ENCODE measurements around the gene PLAC1. TPM values are rescaled to one million over a fixed set of nuclear protein-coding genes. Genes with fewer than 3 reads are reported as not detected.

The PLAC1 gene
- total RNA-seq = not detected

DNA sequence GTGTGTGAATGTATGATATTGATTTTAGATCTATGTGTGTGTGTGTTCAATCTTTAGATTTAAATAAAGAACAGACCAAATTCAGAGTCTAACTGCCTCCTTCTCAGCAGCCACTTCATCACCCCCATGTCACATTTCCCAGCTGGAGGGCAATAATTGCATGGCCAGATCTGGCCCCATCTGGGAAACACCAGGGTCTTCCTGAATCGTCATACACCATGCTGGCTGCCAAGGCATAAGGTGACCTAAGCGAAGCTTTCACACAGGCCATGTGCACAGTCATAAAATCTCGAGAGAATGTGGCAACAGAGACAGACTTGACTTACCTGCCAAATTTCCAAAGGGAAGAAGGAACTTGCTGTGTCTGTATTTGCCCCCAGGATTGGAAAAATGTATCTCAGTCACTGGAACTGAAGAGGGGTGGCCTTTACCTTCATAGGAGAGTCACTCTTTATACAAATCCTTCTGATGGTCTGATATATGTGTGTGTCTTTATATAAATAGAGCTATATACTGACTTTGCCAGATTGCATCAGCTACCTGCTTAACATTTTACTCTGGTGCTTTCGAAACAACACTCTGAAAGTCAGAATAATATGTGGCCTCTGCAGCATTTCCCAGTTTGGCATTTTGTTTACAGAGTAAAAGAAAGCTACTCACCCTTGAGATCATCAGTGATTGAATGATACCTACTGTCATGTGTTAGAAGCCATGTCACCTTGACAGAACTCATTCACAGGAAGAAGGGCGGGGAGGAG lies at the start of gene PLAC1:
TSS of gene PLAC1 (minus strand) at position 470 of the 758 bp plus-strand sequence. CDS start 91,789 bp downstream, outside the sequence.
- Histone ChIP-seq H3K27ac (no peak within 1 kb of the TSS), H3K27me3 (no peaks in the 10 kb centered on the region), H3K36me3 (no peaks in the 10 kb centered on the region), H3K4me3 (no peak within 1 kb of the TSS), H3K4me1 (no peaks in the 10 kb centered on the region), H3K9me3 (no peaks in the 10 kb centered on the region)
- DNase-seq (ENCODE audit: low spot score in 2 of 2) = no peak
- no peak for TF ChIP-seq POLR2AphosphoS5 (IDR thresholded peaks at IDR 0.05)
- TF ChIP-seq, protein P1, sequence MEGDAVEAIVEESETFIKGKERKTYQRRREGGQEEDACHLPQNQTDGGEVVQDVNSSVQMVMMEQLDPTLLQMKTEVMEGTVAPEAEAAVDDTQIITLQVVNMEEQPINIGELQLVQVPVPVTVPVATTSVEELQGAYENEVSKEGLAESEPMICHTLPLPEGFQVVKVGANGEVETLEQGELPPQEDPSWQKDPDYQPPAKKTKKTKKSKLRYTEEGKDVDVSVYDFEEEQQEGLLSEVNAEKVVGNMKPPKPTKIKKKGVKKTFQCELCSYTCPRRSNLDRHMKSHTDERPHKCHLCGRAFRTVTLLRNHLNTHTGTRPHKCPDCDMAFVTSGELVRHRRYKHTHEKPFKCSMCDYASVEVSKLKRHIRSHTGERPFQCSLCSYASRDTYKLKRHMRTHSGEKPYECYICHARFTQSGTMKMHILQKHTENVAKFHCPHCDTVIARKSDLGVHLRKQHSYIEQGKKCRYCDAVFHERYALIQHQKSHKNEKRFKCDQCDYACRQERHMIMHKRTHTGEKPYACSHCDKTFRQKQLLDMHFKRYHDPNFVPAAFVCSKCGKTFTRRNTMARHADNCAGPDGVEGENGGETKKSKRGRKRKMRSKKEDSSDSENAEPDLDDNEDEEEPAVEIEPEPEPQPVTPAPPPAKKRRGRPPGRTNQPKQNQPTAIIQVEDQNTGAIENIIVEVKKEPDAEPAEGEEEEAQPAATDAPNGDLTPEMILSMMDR (IDR thresholded peaks at IDR 0.05) = no peak
- no peak for TF ChIP-seq EP300 (IDR thresholded peaks at IDR 0.05)
- no peak for TF ChIP-seq POLR2A (IDR thresholded peaks at IDR 0.05)
- WGBS = 56% methylated on average over 5 of the region's 5 CpGs

DNA sequence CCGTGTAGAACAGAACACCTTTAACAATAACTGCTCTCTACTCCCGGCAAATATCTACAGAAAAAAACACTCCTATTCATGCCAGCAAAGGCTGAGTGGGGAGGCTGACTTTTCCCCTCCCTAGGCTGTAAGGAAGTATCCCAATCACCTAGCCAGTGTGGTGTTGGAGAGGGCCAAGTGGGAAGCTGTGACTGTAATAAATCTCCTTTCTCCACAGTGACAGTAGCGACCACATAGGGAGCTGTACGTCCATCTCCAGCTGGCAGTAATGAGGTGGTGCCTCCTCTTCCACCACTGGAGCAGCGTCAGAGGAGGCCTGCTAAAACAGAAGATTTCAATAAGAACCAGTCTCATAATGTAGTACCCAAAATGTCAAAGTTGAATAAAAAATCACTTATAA lies 47.9 kb upstream of the PLAC1 start:
- Histone ChIP-seq H3K27me3 (no peaks in the 10 kb centered on the region), H3K9me3 (no peaks in the 10 kb centered on the region), H3K4me3 (no peak overlapping the region), H3K27ac (no peak overlapping the region), H3K36me3 (no peaks in the 10 kb centered on the region), H3K4me1 (no peaks in the 10 kb centered on the region)
- DNase-seq (ENCODE audit: low spot score in 2 of 2) = no peak
- TF ChIP-seq POLR2AphosphoS5 (IDR thresholded peaks at IDR 0.05) = no peak
- TF ChIP-seq EP300 (IDR thresholded peaks at IDR 0.05) = no peak
- TF ChIP-seq POLR2A (IDR thresholded peaks at IDR 0.05) = no peak
- TF ChIP-seq, protein P1 (IDR thresholded peaks at IDR 0.05) = no peak
- 68% methylated on average over 5 of the region's 5 CpGs for WGBS

DNA sequence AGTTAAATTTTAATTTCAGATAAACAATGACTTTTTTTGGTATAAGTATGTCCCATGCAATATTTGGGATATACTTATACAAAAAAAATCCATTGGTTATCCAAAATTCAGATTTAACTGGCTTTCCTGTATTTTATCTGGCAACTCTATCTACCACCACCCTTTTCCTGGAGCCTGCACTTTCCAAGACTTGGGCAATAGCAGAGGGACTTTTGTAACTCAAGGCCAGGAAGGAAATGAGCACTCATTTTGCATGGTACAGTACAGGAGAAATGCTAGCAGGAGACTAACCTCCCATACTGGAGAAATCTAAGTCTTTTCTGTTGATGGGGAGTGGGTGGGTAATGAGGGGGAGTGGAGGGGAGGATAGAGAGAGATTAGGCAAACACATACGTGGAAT lies 37.7 kb upstream of the PLAC1 start:
- H3K36me3 ChIP-seq = no peaks in the 10 kb centered on the region
- DNase-seq (ENCODE audit: low spot score in 2 of 2) = no peak
- TF ChIP-seq, protein P1 (IDR thresholded peaks at IDR 0.05) = no peak
- no peak overlapping the region for H3K4me3 ChIP-seq
- H3K9me3 ChIP-seq = no peaks in the 10 kb centered on the region
- no peak overlapping the region for H3K27ac ChIP-seq
- H3K4me1 ChIP-seq = no peaks in the 10 kb centered on the region
- 65% methylated on average over 1 of the region's 1 CpG for WGBS
- no peaks in the 10 kb centered on the region for H3K27me3 ChIP-seq

DNA sequence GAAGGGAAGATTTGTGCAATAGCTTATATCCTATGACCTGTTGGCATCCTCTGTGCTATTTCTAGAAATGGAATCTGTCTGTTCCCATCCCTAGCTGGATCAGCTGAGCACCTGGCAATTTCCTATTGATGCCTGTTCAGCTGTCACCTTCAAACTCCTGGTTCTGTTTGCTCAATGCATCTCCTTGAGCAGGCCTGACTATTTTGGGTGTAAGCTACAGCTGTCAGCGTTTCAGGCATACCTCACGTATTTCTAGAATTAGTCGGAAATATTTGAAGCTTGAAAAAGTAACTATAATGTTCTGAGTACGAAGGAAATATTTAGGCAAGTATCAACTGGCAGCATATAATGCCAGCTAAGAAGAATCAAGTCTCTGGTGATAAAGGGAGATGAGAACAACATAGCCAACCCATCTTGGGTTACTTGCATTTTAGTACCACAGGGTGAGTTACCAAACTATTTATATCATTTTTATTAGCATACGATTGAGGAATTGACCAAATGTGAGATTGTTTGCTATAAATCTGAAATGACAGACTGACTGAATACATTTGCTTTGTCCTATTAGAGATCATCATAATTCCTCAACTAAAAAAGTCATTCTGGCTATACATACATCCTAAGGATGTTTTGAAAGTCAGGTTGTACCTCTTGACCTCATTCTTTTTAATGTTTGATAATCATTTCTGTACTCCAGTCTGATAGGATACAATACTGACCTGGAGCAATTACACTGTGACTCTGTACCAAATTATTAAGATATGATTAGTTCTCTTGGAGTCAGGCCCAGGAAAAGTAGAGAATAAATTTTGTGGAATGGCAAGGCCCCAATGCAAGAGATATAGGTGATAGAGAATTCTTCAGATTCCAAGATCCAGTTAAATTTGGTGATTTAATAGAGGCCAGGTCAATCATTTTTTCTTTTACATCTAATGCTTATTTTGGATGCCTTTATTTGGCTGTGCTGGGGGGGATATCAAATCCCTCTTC lies 36.4 kb upstream of the PLAC1 start:
- Histone ChIP-seq H3K9me3 (no peaks in the 10 kb centered on the region), H3K4me3 (no peak overlapping the region), H3K4me1 (no peaks in the 10 kb centered on the region), H3K27ac (no peak overlapping the region), H3K36me3 (no peaks in the 10 kb centered on the region), H3K27me3 (no peaks in the 10 kb centered on the region)
- no peak for DNase-seq (ENCODE audit: low spot score in 2 of 2)
- TF ChIP-seq, protein P1 (IDR thresholded peaks at IDR 0.05) = no peak
- TF ChIP-seq POLR2AphosphoS5 (IDR thresholded peaks at IDR 0.05) (no peak), POLR2A (IDR thresholded peaks at IDR 0.05) (no peak), EP300 (IDR thresholded peaks at IDR 0.05) (no peak)
- 76% methylated on average over 5 of the region's 5 CpGs for WGBS

- no peak overlapping the region for H3K27ac ChIP-seq
- TF ChIP-seq, protein P1 (IDR thresholded peaks at IDR 0.05) = no peak
- TF ChIP-seq POLR2A (IDR thresholded peaks at IDR 0.05) (no peak), POLR2AphosphoS5 (IDR thresholded peaks at IDR 0.05) (no peak), EP300 (IDR thresholded peaks at IDR 0.05) (no peak)
- no peaks in the 10 kb centered on the region for H3K4me1 ChIP-seq
- 73% methylated on average over 2 of the region's 2 CpGs for WGBS
- no peaks in the 10 kb centered on the region for H3K36me3 ChIP-seq
- no peak overlapping the region for H3K4me3 ChIP-seq
- DNase-seq (ENCODE audit: low spot score in 2 of 2) = no peak
- no peaks in the 10 kb centered on the region for H3K9me3 ChIP-seq
- no peaks in the 10 kb centered on the region for H3K27me3 ChIP-seq
Observed at GRCh38 chrX:134693644-134694043, 35.4 kb upstream of the PLAC1 start.
